Breast epithelium (tissue), 4 donors: ENCODE measurements around the gene MUC2. TPM values are rescaled to one million over a fixed set of nuclear protein-coding genes. Genes with fewer than 3 reads are reported as not detected.

Experiments
- DNase-seq, 2 donors: peaks; one replicate each; pipeline ENCODE4 v3.0.0-alpha.2; 2019; ENCODE audit warnings: low spot score in 2 of 2
- H3K27ac ChIP-seq, 2 donors: fragments of 200-600 bp; sonication (generic) in 1 of 2; one replicate each; pipeline ENCODE4 v1.5.1; 2016 to 2019; ENCODE audit warnings: mild to moderate bottlenecking in 1 of 2
- H3K27me3 ChIP-seq, 2 donors: fragments of 200-600 bp; sonication (generic) in 1 of 2; one replicate each; pipeline versions ENCODE4 v1.5.1 to v1.6.0; 2017 to 2019; ENCODE audit warnings: control low read depth in 1 of 2, mild to moderate bottlenecking in 1 of 2
- H3K36me3 ChIP-seq: fragments of 200-600 bp; one replicate; pipeline ENCODE4 v1.5.1; 2019
- H3K4me1 ChIP-seq, 2 donors: fragments of 200-600 bp; sonication (generic); one replicate each; pipeline ENCODE4 v1.5.1; 2016 to 2019; ENCODE audit warnings: control low read depth in 1 of 2
- H3K4me3 ChIP-seq, 3 donors: fragments of 200-600 bp; sonication (generic); 1 replicate in 2 of 3; 2 replicates in 1 of 3; pipeline ENCODE4 v1.5.1; 2016 to 2019; ENCODE audit warnings: mild to moderate bottlenecking in 3 of 3, moderate library complexity in 2 of 3
- H3K9me3 ChIP-seq, 2 donors: fragments of 200-600 bp; sonication (generic) in 1 of 2; one replicate each; pipeline ENCODE4 v1.5.1; 2016 to 2019; ENCODE audit warnings: control low read depth in 1 of 2
- POLR2A ChIP-seq: fragments of 450-650 bp; IDR thresholded peaks from one replicate; pipeline ENCODE4 v1.6.1; 2016; ENCODE audit warnings: antibody characterized with exemption, mild to moderate bottlenecking, moderate library complexity
- POLR2AphosphoS5 ChIP-seq, 3 donors: sonication (generic); formaldehyde crosslinking; IDR thresholded peaks; one replicate each; pipeline ENCODE4 v1.6.1; 2017; ENCODE audit warnings: antibody characterized with exemption in 3 of 3
- intact Hi-C: fragments of 100-400 bp; cut with DNase I; formaldehyde crosslinking; loops from one replicate; pipeline ENCODE4 v1.15.1; 2023; ENCODE audit warnings: low total_unique reads
- total RNA-seq, 3 donors: library from RNA; depleted of rRNA; stranded (reverse); fragments of >200 nt; gene quantifications; one replicate each; pipeline ENCODE4 v1.1.0, GENCODE V29; 2016
- TF ChIP-seq, protein P1 (sequence below), 3 donors: fragments of 450-650 bp; IDR thresholded peaks; one replicate each; pipeline ENCODE4 v1.5.1; 2016 to 2017; ENCODE audit warnings: antibody characterized with exemption in 3 of 3, mild to moderate bottlenecking in 3 of 3, moderate library complexity in 3 of 3

Gene MUC2
- total RNA-seq, 3 donors from 2014 or later, result 0.66 TPM; not detected in 2

- H3K27ac ChIP-seq, result no peak overlapping the region
- no peak for DNase-seq
- TF ChIP-seq POLR2AphosphoS5 (IDR thresholded peaks at IDR 0.05), result no peak
- no peak for TF ChIP-seq POLR2A
- TF ChIP-seq, protein P1, sequence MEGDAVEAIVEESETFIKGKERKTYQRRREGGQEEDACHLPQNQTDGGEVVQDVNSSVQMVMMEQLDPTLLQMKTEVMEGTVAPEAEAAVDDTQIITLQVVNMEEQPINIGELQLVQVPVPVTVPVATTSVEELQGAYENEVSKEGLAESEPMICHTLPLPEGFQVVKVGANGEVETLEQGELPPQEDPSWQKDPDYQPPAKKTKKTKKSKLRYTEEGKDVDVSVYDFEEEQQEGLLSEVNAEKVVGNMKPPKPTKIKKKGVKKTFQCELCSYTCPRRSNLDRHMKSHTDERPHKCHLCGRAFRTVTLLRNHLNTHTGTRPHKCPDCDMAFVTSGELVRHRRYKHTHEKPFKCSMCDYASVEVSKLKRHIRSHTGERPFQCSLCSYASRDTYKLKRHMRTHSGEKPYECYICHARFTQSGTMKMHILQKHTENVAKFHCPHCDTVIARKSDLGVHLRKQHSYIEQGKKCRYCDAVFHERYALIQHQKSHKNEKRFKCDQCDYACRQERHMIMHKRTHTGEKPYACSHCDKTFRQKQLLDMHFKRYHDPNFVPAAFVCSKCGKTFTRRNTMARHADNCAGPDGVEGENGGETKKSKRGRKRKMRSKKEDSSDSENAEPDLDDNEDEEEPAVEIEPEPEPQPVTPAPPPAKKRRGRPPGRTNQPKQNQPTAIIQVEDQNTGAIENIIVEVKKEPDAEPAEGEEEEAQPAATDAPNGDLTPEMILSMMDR (IDR thresholded peaks at IDR 0.05), result no peak
- H3K27me3 ChIP-seq, result peaks cover 0 to 22% of the 10 kb centered on the region in 2 donors
- intact Hi-C loops, result no loop called here
- no peak overlapping the region for H3K4me3 ChIP-seq
- no peaks in the 10 kb centered on the region for H3K36me3 ChIP-seq
- no peaks in the 10 kb centered on the region for H3K9me3 ChIP-seq
- no peaks in the 10 kb centered on the region for H3K4me1 ChIP-seq
Observed at GRCh38 chr11:1030556-1030955, 44.1 kb upstream of the MUC2 start.

- peaks cover 0 to 30% of the 10 kb centered on the region in 2 donors for H3K27me3 ChIP-seq
- no peak for DNase-seq
- no peak overlapping the region for H3K4me3 ChIP-seq
- TF ChIP-seq, protein P1 (IDR thresholded peaks at IDR 0.05), result no peak
- no peak for TF ChIP-seq POLR2AphosphoS5 (IDR thresholded peaks at IDR 0.05)
- TF ChIP-seq POLR2A, result no peak
- no peaks in the 10 kb centered on the region for H3K36me3 ChIP-seq
- no peak overlapping the region for H3K27ac ChIP-seq
- intact Hi-C loops, result no loop called here
- no peaks in the 10 kb centered on the region for H3K4me1 ChIP-seq
- no peaks in the 10 kb centered on the region for H3K9me3 ChIP-seq
Observed at GRCh38 chr11:1031121-1031899, 43.4 kb upstream of the MUC2 start.

GRCh38 chr11:1032310-1032891 is 42.3 kb upstream of the MUC2 start:
- H3K4me1 ChIP-seq, result no peaks in the 10 kb centered on the region
- no peak for TF ChIP-seq POLR2AphosphoS5 (IDR thresholded peaks at IDR 0.05)
- TF ChIP-seq POLR2A, result no peak
- TF ChIP-seq, protein P1 (IDR thresholded peaks at IDR 0.05), result no peak
- H3K9me3 ChIP-seq, result no peaks in the 10 kb centered on the region
- H3K4me3 ChIP-seq, result no peak overlapping the region
- H3K36me3 ChIP-seq, result no peaks in the 10 kb centered on the region
- DNase-seq, result no peak
- no peak overlapping the region for H3K27ac ChIP-seq
- H3K27me3 ChIP-seq, result peaks cover 0 to 41% of the 10 kb centered on the region in 2 donors
- intact Hi-C loops, result no loop called here

DNA sequence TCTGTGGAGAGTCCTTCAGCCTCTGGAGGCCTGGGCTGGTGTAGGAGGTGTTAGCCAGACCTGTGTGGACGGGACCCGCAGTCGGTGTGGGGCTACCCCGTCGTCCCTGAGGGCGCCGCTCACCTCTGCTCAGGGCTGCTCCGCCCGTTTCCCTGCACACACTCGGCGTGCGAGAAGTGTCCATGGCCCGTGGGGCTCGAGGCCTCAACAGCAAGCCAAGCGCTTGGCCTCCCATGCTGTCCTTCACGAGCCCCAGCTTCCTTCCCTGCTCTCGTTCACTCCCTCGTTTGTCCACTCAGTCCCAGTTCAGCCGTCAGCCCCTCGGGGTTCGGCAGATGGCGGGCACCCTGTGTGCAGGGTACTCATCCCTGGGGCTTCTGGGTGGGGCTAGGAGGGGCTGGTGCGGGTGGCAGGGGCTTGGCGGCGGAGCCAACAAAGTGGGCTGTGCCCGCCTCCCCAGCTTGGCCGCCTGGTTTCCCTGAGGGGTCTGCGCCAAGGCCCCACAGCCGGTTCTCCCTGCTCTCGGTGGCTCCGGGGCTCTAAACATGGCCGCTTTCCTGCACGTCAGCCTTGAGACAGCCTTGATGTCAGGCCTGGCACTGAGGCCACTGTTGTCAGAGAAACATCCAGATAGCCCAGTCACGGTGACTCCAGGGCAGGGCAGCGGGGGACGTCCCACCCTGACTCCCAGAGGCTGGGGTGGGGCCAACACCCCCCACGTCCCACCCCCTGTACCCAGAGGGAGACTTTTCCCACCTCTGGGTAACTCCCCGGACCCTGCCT is 41.5 kb upstream of the MUC2 start:
- Histone ChIP-seq H3K27me3 (peaks cover 0 to 49% of the 10 kb centered on the region in 2 donors), H3K4me1 (no peaks in the 10 kb centered on the region), H3K36me3 (no peaks in the 10 kb centered on the region), H3K9me3 (no peaks in the 10 kb centered on the region), H3K4me3 (no peak overlapping the region), H3K27ac (no peak overlapping the region)
- TF ChIP-seq POLR2A (no peak), POLR2AphosphoS5 (IDR thresholded peaks at IDR 0.05) (no peak)
- TF ChIP-seq, protein P1 (IDR thresholded peaks at IDR 0.05), result no peak
- intact Hi-C loops, result no loop called here
- DNase-seq, result no peak

GRCh38 chr11:1034001-1034400 is 40.7 kb upstream of the MUC2 start:
- TF ChIP-seq, protein P1 (IDR thresholded peaks at IDR 0.05), result no peak
- TF ChIP-seq POLR2A (no peak), POLR2AphosphoS5 (IDR thresholded peaks at IDR 0.05) (no peak)
- Histone ChIP-seq H3K9me3 (no peaks in the 10 kb centered on the region), H3K27me3 (peaks cover 0 to 47% of the 10 kb centered on the region in 2 donors), H3K36me3 (no peaks in the 10 kb centered on the region), H3K4me1 (no peaks in the 10 kb centered on the region), H3K4me3 (no peak overlapping the region), H3K27ac (no peak overlapping the region)
- intact Hi-C loops, result no loop called here
- DNase-seq, result no peak
